Anterior cingulate cortex (tissue), 58 donors: ENCODE data around the gene PIK3C2B.

ENCODE experiments used
- DNase-seq, 58 donors: peaks; one replicate each; lab custom pipeline; 2025; lab: John Stamatoyannopoulos, UW

The PIK3C2B gene

DNA sequence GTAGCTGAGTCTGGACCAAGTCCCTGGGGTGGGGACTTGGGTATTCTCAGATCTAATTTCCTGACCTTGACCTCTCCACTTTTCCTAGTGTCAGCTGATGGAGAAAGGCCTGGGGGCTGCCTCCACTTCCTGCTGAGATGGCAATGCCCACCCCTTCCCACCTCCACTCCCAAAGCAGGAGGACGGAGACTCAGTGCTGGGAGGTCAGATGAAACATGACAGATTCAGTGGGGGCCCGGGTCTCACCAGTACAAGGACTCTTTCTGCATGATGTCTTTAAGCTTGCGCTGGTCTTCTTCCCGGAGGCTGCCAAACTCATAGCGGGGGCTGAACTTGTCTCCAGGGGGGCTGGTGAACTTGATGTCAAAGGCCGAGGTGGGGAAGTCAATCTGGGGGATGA, 47.4 kb downstream of the PIK3C2B start:
- no peak for DNase-seq

DNA sequence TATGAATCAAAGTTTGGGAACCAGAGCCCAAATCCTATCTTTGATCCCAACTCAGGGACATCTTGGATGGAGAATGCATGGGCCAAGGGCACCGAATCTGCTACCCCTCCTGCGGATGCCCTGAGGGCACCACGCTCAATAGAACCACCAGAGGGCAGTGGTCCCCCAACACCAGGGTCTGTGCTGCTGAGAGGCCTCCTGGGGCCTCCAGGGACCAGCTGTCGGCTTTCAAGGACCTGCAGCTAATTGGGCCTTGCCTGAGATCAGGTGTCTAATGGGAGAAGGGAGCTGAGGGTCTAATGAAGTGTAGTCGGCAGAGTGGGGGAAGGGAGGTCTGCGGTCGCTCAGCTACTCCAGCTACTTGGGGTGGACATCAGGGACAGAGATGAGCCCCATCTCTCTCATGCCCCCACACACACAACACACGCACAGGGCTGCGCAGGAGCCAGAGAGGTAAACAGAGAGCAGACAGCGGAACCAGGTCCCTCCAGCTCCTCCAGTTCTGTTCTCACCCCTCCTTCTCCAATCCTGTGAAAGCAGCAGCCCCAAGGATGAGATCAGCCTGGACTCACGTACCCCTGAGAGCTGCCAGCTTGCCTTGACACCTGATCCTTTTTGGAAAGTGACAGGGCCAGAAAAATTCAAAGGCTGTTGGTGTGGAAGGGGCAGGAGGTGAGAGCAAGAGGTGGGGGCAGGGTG, 48.0 kb downstream of the PIK3C2B start:
- peak in 52 of 58 donors; percentile 10 to 76 (median 54) for DNase-seq

DNA sequence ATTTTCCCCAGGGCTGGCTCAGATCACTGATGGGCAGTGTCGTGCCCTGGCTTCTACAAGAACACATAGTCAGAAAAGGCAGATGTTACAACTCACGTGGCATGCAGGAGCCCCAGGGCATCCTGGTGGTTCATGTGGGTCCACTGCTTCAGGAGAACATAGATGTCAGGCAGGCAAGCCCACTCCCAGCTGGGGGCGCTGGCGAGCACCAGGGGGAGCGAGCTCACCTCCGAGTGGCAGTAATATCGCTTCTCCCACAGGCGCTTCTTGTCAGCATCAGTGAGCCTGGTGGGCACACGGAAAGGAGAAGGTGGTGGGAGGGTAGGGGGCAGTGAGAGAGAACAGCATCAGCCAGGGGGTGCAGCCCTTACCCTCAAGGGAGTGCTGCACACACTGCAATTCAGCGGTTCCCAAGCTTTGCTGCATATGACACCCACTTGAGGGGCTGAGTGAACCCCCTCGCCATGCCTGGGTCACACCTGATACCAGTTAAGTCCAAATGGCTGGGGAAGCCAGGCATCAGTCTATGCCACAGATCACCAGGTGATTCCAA, 48.7 kb downstream of the PIK3C2B start:
- DNase-seq: peak in 11 of 58 donors; percentile 9 to 45 (median 23)
